GM19452 (cell line): ENCODE measurements around the gene PAX7.
"Not testable (repeated sequence)": the region's sequence is repeated elsewhere in the genome, so short reads cannot be mapped to it uniquely, and the experiment has no call there.

ENCODE experiments used
- ATAC-seq: cut with Tn5 transposase; IDR thresholded peaks from one replicate; pipeline ENCODE4 v1.9.1; 2021; ENCODE audit not compliant: unreplicated experiment

Gene PAX7

DNA sequence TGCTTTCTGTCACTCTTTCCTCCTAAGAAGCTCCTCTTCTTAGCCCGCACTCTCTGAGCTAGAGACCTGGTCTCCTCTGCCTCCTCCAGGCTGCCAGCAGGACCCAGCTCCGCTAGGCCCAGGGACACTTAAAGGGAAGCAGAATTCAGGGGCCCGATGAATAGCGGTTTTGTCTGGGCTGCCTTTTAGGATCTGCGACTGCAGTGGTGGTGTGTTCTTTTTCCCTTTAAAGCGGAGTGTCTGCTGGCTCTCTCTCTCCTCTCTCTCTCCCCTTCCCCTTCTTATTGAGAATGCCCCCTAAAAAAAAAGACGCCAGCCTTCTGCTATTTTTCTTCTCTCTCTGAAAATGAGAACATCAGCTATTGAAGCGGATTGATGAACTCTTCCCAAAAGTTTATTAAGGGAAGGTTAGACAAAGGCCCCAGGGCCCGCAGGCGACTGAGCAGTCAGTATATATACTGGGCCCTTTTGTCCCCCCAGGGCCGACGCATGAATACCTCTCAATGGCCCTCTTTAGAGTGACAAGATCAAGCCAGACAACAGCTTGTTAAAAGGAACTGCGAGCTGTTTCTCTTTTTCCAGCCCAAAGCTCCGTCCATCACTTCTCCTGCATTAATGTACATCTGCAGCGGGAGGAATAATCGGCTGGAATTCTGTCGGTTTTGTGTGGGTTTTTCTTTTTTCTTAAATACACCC lies 27.0 kb downstream of the PAX7 start:
- ATAC-seq: no peak

DNA sequence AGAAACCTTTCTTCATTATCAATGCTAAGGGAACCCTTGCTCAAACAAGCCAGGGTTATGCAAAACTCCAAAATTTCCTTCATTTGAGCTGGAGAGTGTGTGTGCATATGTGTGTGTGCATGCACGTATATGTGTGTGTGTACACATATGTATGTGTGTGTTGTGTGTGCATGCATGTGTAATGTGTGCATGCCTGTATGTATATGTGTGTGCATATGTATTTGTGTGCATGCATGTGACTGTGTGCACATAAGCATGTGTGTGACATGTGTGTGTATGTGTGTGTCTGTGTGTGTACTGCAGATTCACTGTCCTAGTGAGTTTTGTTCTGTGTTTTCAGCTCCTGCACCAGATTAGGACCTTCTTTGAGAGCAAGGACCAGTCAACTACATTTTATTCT lies 28.2 kb downstream of the PAX7 start:
- no peak for ATAC-seq

DNA sequence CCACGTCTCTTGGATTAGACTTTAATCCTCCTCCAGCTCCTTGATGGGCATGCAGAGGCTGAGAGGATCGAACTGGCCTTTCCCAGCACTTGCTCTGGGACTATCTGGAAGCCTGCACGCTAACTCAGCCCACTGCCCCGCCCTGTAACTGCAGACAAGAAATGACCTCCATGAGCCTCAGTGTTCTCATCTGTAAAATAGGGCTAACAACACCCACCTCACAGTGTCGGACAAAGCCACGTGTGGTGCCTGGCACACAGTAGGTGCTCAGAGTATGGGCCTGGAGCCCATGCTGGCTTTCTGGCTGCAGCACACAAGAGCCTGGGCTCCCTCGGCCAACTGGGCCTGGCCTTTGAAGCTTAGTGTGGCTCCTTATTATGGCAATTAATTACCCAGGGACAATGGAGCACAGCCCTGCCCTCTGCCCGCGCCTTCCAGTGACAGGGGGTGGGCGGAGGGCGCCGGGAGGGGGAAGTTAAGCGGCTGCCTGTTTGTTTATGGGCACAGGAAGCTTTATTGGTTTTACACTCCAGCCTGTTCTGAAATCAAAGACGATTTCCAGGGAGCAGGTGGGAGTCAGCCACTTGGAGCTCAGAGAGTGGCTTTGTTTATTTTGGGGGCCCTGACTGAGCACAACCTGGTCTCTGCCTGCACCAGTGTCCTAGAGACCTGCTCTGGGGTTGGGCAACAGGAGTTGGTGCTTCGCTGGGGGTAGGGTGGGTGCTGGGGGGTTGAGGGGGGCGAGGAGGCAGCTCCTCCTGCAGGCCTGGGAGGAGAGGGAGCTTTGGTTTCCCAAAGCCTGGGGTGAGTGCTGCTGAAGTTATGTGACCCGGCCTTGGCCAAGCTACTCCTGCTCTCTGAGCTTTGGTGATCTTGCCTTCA lies 31.0 kb downstream of the PAX7 start:
- no peak for ATAC-seq

DNA sequence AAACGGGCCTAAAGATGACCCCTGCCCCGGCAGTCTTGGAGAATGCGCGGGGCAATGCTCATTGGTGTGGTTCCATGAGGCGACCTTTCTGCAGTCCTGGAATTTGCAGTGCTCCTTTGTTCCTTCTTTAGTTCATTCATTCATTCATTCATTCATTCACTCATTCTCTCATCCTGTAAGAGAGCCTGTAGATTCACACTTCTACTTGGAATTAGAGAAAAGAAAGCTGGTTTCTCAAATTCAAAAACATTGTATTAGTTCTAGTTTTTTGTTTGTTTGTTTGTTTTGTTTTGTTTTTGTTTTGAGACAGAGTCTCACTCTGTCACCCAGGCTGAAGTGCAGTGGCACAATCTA lies 31.6 kb downstream of the PAX7 start:
- ATAC-seq: no peak

DNA sequence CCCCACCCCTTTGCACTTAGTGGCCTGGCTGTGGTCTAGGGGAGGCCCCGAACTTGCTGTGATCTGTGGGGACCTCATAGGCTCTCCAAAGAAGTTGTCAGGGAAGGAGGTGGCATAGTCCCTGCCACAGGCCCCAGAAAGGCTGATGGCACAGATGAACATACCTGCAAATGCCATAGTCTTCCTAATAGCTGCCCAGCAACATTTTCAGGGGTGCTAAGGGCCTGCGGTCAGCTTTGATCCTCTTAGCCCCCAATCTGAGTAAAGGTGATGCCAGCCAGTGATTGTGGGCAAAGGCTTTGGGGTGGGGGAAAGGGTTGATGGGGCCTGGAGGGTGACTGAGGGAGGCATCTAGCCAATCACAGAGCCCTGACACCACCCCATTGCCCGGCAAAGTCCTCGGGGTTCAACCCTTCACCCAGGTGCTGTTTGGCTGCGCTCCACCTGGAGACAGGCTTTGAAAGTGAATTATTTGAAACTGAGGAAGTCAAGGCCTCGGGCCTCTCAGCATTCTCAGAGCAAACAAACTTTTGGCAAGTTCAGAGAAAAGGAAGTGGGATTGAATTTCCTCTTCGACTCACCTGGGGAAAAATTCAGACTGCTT lies 35.8 kb downstream of the PAX7 start:
- ATAC-seq: no peak

DNA sequence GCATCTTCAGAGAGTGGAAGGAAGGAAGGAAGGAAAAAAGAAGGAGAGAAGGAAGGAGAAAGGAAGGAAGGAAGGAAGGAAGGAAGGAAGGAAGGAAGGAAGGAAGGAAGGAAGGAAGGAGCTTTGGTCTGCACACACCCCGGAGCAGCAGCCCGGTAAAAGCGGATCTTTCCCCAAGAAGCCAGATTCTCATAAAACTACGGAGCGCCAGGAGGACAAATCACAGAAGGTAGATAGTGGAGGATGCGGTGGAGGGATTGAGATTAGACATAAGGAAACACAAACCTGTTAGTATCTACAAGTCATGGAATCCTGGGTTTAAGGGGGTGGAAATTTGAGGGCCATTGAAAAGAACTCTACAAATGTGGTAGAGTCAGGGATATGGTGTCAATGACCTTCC lies 36.7 kb downstream of the PAX7 start:
- ATAC-seq: no peak

DNA sequence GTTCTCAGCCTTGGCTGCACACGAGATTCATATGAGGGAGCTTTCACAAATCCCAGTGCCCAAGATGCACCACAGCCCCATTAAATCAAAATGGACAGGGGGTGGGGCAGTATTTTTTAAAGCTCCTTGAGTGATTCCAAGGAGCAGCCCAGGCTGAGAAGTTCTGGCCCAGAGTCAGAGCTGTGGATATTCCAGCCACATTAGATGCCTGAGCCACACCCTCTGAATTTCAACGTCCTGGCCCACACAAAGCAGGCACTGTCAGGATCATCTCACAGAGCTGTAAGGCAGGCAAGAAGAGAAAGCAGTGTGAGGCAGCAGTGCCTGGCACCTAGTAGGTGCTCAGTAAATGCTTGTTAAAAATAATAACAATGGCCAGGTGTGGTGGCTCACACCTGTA lies 37.4 kb downstream of the PAX7 start:
- ATAC-seq: no peak

DNA sequence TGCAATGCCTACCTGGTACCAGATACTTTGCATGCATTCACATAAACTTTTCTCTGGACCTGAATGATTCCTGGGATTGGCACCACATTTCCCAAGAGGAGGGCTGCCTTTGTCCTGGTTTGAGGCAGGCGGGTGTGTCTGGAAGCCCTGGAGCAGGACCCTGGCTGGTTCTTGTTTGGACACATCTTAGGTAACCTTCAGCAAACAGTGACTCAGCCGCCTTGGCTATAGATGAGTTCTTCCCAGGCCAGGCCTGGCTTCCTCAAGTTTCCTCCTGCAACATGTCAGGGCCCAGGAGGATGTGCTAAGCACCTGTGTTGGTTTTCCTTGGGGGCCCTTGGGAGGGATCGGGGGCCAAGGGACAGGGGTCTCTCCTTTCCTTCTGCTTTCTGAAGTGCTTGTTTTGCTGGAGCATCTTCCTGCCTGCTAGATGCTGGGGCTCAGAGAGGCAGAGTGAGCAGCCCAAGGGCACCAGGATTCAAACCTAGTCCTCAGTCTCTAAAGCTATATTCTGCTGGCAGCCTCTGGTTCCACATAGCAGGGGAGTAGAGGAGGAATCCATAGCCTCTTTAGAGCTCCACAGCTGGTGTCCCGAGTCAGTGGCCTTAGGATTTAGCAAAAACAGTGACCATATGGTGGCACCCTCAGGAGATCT lies 38.2 kb downstream of the PAX7 start:
- no peak for ATAC-seq

DNA sequence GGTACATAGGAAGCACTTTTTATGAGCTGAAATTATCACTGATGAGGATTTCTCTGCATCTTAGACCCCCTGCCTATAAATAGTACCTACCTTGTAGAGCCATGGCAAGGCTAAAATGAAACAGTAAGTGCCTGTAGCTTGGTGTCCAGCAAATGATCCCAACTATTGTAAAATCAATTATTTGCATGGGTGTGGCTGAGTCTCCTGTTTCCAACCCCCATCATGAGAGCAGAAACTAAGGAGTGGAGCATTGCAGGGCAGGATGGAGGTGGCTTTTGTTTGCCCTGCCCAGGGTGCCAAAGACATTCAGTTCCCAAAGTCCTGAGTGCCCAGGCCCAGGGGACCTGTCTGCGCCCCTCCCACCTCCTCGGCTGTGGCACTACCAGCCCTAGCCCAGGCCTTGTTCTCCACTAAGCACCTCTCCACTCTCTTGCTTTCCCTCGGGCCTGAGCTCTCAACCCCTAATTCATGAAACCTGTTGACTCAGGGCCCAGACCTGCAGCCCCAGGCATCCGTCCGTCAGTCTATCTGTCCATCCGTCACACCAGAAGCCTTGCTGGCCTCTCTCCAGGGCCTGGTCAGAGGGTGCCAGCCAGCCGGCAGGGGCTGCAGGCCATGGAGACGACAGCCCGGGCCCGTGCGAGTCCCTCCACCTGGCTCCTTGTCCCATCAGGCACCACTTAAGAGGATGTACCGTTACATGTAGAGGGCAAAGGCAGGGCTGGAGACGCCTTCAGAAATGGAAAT lies 39.6 kb downstream of the PAX7 start:
- ATAC-seq: no peak

DNA sequence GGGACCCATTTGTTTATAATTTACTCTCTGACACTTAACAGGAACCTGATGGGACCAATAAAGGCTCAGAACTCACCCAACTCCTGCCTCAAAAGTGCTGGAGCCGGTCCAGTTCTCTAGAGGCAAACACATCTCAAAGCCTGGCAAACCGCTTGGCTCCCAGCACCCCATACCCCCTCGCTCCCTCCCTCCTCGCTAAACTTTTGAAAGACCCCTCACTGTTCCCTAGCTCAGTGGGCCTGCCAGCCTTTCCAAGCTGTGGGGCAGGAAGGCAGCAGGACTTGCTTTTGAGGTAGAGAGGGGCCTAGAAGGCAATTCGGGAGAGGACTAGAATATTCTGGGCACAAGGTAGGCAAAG lies 40.2 kb downstream of the PAX7 start:
- no peak for ATAC-seq

DNA sequence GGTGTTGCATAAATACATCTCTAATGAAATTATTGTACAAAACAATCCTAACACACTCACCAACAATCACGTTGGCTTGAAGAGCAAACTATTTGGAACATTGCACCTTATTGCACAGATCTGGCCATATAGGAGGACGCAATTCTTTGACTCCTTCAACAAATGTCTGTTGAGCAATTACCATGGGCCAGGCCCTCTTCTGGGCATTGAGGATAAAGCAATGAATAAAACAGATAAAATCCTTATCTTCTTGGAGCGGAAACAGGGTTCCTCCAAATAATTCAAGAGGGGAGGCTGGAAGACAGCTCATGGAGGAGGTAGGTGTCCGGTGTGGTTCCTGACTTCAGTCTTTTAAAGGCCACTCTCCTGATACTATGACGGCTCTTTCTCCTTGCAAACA lies 43.3 kb downstream of the PAX7 start:
- no peak for ATAC-seq

DNA sequence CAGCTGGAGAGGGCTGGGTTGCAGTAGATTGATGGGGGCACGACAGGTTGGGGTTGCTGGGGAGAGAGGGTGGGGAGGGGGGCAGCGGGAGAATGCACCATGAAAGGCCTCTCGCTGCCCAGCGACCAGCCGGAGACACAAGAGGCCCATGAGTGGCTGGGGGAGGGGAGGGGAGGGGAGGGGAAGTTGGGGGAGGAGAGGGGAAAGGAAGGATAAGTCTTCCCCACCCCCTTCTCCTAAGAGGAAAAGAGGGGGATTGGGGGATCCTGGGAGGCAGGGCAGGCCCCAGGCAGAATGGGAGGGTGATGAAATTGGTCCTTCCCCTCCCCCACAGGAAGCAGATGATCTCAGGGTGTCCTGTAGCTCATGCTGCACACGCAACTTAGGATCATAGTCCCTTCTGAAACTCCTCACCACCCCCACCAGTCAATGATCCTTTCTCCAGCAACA lies 45.7 kb downstream of the PAX7 start:
- ATAC-seq: no peak

DNA sequence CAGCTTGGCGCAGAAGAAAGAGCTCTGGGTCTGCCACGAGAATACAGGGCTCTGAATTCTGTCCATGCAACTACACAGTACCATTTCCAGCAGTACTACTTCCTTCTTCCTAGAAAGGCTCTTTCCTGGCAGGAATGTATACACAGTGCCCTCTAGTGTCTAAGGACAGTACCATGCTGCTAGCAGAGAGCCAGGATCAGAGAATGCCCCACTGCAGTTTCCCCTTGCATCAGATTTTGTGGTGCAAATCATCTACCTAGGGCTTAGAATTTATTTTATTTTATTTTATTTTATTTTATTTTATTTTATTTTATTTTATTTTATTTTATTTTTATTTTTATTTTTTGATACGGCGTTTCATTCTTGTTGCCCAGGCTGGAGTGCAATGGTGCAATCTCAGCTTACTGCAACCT lies 50.8 kb downstream of the PAX7 start:
- ATAC-seq: no peak

DNA sequence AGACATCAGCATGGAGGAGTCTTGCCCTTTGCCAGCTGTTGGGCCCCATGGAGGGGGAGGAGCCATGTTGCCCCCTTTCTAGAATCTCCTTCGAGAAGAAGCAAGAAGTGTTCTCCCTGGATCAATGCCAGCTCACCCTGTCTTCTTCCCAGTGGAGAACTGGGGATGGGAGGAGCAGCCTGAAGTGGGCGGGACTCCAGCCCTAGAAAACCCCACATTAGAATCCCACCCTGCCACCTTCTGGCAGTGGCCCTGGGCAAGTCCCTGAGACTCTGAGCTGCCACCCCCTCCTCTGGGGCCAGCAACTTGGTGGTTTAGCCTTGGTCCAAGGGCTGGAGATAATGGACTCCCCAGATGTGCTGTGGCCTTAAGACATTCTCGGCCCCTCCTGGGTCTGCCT lies 51.7 kb downstream of the PAX7 start:
- no peak for ATAC-seq

DNA sequence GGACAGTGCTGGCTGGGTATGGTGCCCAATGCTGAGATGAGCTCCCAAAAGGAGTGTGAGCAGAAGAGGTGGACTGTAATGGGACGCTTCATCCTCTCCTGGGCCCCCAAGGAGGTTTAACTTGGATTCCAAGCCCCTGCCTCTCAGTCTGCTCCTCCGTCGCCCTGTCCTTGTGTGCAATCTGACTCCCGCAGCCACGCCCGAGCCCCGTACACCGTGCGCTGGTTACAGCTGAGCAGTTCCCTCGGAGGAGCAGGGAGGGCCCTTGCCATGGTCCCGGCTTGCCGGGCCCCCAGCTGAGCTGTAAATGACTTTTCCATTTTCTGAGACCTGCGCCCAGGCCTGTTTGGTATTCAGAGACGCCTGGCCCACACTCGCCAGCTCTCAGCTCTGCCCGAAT lies 53.7 kb downstream of the PAX7 start:
- ATAC-seq: no peak

DNA sequence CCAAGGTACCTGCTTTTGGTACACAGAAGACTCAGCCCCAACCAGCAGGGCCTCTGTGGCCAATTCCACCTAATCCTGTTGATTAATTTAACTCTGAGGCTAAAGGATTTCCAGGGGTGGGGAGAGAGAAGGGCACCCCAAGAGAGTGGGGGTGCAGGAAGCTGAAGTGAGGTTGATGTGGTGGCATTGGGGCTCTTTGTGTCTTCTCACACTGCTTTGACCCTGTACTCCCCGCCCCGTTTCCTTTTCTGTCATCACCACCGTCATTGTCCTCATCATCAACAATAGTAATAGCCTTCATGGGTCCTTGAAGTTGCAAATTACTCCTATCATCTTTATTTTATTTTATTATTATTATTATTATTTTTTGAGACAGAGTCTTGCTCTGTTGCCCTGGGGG lies 55.9 kb downstream of the PAX7 start:
- ATAC-seq: no peak

DNA sequence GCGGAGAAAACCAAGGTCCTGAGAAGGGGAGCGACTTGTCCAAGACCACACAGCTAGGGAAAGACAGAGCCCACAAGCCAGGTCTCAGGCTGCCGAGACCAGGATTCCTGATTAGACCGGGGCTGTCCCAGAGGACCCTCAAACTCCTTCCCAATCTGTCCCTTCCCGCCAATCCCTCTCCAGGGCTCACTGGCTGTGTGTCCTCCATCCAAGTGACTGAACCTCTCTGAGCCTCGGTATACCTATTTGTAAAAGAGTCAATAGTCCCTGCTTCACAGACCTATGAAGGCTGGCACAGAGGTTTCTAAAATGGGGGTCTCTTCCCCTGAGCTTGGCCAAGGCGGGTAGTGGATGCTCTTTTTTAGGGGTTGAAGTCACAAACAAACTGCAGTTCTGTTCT lies 56.6 kb downstream of the PAX7 start:
- no peak for ATAC-seq

DNA sequence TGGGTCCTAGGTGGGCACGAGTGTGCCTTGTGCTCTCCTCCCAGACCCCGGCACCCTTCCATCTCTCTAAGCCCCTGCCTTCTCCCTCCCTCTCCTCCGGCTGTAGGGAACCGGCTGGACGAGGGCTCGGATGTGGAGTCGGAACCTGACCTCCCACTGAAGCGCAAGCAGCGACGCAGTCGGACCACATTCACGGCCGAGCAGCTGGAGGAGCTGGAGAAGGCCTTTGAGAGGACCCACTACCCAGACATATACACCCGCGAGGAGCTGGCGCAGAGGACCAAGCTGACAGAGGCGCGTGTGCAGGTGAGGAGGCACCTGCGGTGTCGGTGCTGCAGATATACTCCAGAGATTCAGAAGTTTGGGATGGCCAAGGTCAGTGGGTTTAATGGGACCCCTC lies 61.0 kb downstream of the PAX7 start:
- no peak for ATAC-seq

DNA sequence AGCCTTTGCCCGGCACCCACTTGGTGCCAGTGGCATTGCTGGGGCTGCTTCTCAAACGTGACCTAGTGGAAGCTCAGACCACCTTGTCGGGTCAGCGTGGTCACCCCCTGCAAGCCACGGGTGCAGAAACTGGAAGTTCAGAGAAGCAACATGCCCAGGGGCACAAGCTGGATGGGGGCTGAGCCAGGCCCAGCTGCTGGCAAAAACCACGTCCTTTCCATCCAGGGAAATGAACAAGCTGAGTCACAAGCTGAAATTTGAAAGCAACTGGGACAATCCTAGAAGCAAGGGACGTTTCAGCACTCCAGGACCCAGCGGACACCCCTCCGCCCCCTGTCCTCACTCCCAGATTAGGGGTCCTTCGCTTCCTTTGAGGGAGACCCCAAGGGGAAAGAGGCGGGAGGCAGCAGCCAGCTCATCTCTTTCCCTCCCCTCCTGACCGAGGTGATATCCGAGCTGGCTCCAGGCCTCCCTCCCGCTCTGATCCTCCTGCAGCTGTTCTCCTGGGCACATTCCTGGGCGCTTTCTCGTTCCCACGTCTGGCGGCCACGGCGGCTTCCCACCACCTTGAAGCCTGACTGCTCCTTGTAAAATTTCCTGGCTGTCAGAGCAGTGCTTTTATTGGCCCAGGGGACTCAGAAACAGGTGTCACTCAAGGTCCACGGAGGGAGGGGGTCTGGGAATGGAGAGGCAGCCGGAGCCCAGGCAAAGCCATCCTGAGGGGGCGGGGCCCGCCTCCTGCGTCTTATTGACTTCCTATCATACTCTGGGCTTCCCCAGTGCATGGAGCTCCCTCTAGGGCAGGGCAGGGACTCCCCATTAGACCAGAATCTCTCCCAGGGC lies 62.8 kb downstream of the PAX7 start:
- ATAC-seq: no peak

DNA sequence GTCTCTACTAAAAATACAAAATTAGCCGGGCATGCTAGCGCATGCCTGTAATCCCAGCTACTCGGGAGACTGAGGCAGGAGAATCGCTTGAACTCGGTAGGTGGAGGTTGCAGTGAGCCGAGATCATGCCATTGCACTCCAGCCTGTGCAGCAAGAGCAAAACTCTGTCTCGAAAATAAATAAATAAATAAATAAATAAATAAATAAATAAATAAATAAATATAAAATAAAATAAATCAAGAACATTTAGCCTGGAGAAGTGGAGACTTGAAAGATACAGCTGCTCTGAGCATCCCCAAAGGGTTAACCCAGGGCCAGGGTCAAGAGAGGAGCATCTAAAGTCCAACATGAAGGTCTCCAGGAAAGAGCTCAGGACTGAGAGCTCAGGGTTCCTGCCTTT lies 63.6 kb downstream of the PAX7 start:
- ATAC-seq: not testable (repeated sequence)
